HK-2 (cell line): Measurements from ENCODE around the gene GZMM.

Experiments used
- DNase-seq: peaks from one replicate; pipeline ENCODE4 v3.0.0-alpha.2; 2018; ENCODE audit not compliant: unreplicated experiment

The GZMM gene

GRCh38 chr19:535017-535835, 8.6 kb upstream of the GZMM start:
- DNase-seq, result peak; percentile 63

DNA sequence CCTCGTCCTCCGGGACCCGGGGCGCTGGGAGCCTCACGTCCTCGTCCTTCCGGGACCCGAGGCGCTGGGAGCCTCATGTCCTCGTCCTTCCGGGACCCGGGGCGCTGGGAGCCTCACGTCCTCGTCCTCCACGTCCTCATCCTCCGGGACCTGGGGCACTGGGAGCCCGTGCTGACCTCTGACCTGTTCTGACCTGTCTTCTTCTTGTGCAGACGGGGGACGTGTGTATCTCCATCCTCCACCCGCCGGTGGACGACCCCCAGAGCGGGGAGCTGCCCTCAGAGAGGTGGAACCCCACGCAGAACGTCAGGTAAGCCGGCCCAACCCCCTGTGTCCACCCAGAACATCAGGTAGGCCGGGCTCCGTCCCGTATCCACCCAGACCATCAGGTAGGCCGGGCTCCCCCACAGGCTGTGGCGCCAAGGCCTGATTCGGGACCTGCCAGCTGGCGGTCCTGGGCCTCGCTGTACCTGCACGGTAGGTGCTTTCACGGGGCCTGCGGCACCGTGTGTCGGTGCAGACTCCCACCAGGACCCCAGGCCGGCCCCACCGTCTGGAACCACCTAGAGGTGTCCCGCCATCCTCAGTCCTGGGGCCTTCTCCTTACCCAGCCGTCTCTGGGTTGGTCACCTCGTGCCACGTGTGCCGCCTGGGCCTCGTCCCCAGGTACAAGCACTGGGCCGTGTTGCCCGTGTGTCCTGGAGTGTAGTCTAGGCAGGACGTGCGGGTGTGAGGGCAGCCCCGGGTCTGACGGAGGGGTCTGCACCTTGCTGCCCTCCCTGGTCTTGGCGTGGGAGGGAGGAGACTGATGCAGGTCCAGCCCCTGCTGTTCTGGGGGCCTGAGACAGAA, 7.6 kb upstream of the GZMM start:
- no peak for DNase-seq

- DNase-seq, result no peak
These were observed 6.9 kb upstream of the GZMM start for GRCh38 chr19:536881-537404.

DNA sequence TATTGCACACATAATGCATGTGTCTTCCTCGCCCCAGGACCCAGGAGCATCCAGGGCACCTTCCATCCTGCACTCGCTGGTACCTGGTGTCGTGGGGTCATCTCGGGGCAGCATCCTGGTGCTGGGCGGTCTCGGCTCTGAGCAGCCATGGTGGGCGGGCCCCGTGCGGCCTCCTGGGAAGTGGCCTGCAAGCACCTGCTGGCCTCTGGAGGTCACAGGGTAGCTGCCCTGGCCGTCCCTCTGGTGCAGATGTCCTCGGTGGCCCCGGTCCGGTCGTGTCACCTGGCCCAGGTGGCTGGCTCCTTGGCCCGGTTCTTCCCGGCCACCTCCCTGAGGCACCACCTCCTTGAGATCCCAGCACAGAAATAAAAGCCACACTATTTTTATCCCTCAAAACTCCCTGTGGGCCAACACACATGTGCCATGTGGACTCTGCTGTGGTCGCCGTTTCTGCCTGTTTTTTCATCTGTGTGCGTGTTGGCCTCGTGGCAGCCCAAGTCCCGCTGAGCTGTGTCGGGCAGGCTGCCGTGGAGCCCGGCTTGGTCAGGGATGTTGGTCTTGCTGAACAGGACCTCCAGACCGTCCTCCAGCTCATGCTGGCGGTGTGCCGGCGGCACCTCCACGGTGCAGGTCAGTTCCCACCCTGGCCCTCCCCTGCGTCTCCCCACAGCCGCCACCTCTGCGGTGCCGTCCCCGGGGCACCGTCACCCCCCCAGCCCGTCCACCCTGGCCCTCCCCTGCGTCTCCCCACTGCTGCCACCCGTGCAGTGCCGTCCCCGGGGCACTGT, 5.0 kb upstream of the GZMM start:
- no peak for DNase-seq

- DNase-seq, result no peak
These were observed 4.3 kb upstream of the GZMM start for GRCh38 chr19:539429-540030.

- no peak for DNase-seq
These were observed 2.8 kb upstream of the GZMM start for GRCh38 chr19:540867-541637.

- no peak for DNase-seq
These were observed 2.2 kb upstream of the GZMM start for GRCh38 chr19:541699-542098.

DNA sequence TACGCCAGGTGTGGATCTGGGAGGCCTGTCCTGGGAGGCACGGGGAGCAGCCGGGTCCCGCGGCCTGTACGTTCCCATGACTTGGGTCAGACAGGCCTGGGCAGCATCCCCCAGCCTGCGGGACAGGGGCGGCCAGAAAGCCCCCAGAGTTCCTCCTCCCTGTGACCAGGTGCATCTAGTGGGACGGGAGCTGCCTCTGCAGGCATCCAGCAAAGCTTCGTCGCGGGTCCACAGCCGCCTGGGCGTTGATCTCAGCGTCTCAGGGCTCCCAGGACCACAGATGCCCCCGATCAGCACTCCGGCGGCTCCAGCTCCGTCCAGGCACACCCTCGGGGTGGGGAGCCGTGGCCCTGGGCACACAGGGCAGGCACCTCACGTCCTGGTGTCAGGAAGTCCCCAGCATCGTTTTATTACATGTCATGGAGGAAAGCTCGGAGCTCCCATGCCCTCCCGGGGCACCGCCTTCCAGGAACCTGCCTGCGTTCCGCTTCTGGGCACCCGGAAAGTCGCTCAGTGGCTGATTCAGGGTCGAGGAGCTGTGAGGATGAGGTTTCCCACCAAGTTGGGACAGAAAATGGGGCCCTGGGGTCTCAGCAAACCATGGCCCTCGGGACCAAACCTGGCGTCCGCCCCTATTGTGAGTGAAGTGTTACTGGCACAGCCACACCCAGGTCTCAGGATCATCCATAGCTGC, 1.5 kb upstream of the GZMM start:
- no peak for DNase-seq

- no peak for DNase-seq
These were observed 3.3 kb downstream of the GZMM start for GRCh38 chr19:547117-547516.

GRCh38 chr19:547836-548720, 4.2 kb downstream of the GZMM start:
- no peak for DNase-seq

- no peak for DNase-seq
These were observed 5.3 kb downstream of the GZMM start for GRCh38 chr19:548886-549830.

GRCh38 chr19:554817-555216, 11.0 kb downstream of the GZMM start:
- DNase-seq, result no peak

- no peak for DNase-seq
These were observed 11.6 kb downstream of the GZMM start for GRCh38 chr19:555474-555808.

DNA sequence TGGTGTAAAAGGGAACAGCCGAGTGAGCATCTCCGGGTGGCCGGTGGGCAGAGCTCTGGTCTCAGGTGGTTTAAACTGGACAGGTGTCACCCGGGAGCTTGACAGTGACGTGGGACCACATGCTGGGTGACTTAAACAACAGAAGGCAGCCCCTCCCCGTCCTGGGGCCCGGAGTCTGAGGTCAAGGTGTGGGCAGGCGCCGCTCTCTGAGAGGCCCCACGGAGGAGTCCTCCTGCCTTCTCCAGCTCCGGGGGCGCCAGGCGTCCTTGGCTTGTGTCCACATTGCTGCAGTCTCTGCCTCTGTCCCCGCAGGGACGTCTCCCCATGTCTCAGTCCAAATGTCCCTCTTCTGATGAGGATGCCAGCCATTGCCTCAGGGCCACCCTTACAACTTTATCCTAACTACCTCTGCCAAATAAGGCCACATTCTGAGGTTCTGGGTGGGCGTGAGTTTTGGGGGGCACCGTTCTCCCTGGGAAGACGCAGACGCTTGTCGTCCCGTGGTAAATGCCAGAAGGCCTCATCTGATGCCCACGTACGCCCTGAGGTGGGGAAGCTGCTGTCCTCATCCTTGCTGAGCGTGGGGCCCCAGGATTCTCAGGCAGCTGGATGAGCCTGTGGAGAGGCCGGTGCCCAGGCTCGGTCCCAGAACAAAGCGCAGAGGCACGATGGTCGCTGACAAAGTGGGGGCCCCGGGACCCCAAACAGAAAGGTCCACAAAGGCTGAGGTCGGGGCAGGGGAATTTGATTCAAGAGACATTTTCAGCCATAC, 12.9 kb downstream of the GZMM start:
- DNase-seq, result no peak

GRCh38 chr19:558770-559439, 15.1 kb downstream of the GZMM start:
- no peak for DNase-seq

- no peak for DNase-seq
These were observed 16.3 kb downstream of the GZMM start for GRCh38 chr19:560121-560520.

- DNase-seq, result no peak
These were observed 22.6 kb downstream of the GZMM start for GRCh38 chr19:566403-566802.
